ENCODE measurements around the gene LRRC75B. TPM values are rescaled to one million over a fixed set of nuclear protein-coding genes. Genes with fewer than 3 reads are reported as not detected.

The LRRC75B gene
- total and polyA plus RNA-seq, 2 of the 13 experiments (the other 11 are each of a cell fraction or from before 2014, with no cell fraction given) = 11.8 to 34.8 TPM

DNA sequence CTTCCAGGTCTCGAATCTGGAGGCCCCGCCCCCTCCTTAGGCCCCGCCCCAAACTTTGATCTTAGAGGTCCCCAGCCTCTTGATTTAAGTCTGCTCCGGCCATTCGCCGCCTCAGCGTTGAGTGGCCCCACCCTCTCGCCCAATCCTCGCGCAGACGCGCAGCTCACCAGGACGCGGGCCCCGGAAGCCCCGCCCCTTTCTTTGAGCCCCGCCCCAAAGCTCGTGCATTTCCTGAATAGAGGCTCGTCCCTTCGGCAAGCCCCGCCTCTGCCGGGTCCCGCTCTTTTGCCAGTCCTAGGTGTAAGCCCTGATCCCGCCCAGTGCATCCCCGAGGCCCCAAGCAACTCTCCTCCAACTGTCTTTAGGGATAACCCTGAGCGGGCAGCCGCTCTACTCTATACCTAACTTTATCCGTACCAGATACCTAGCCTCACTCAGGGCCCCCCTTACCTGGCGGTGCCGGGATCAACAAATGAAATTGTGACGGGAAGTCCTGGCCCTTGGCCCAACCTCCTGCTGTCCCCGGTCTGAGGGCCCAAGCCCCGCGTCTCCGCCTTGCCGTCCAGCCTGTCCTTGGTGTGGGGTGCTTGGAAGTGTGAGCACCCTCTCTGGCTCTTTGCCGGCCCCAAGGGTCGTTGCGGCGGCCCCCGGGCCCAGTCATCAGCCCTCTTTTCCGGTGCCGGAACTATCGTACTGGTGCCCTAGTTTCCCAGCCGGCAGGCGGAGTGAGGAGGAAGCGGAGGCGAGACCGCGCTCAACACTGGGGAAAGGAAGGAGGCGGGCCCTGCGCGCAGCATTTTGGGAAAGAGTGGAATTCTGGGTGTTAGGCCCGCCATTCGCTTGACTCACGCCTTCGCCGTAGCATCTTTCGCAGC is 37.5 kb downstream of the LRRC75B start, which contains the start of gene SNRPD3 (continued):
- peak; percentile 84 for TF ChIP-seq GMEB1 (CRISPR knock-in tag; IDR thresholded peaks at IDR 0.05; ENCODE audit: borderline replicate concordance)
- TF ChIP-seq PAF1 (CRISPR knock-in tag; IDR thresholded peaks at IDR 0.05) = no peak
- no peak for TF ChIP-seq ZNF468 (CRISPR knock-in tag; IDR thresholded peaks at IDR 0.05)
- TF ChIP-seq ZNF770 (CRISPR knock-in tag; IDR thresholded peaks at IDR 0.05) = peak; percentile 66; the same call in 1 of the 2 replicates
- TF ChIP-seq U2AF1 (optimal IDR thresholded peaks at IDR 0.05; ENCODE audit: low read depth, low read length) = peak; percentile 94
- TF ChIP-seq, protein P1, sequence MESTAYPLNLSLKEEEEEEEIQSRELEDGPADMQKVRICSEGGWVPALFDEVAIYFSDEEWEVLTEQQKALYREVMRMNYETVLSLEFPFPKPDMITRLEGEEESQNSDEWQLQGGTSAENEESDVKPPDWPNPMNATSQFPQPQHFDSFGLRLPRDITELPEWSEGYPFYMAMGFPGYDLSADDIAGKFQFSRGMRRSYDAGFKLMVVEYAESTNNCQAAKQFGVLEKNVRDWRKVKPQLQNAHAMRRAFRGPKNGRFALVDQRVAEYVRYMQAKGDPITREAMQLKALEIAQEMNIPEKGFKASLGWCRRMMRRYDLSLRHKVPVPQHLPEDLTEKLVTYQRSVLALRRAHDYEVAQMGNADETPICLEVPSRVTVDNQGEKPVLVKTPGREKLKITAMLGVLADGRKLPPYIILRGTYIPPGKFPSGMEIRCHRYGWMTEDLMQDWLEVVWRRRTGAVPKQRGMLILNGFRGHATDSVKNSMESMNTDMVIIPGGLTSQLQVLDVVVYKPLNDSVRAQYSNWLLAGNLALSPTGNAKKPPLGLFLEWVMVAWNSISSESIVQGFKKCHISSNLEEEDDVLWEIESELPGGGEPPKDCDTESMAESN (CRISPR knock-in tag; conservative IDR thresholded peaks at IDR 0.05) = peak; percentile 87
- TF ChIP-seq THYN1 (CRISPR knock-in tag; IDR thresholded peaks at IDR 0.05; ENCODE audit: borderline replicate concordance, low read depth) = no peak
- TF ChIP-seq ZNF367 (CRISPR knock-in tag; IDR thresholded peaks at IDR 0.05; ENCODE audit: borderline replicate concordance) = no peak
- TF ChIP-seq NAIF1 (CRISPR knock-in tag; IDR thresholded peaks at IDR 0.05; ENCODE audit: borderline replicate concordance) = peak; percentile 98
- peak; percentile 94 for TF ChIP-seq ZGPAT (CRISPR knock-in tag; IDR thresholded peaks at IDR 0.05)
- no peak for TF ChIP-seq SP140L (CRISPR knock-in tag; IDR thresholded peaks at IDR 0.05; ENCODE audit: borderline replicate concordance)
- no peak for TF ChIP-seq FOXK2 (IDR thresholded peaks at IDR 0.05)
- TF ChIP-seq, protein P2, sequence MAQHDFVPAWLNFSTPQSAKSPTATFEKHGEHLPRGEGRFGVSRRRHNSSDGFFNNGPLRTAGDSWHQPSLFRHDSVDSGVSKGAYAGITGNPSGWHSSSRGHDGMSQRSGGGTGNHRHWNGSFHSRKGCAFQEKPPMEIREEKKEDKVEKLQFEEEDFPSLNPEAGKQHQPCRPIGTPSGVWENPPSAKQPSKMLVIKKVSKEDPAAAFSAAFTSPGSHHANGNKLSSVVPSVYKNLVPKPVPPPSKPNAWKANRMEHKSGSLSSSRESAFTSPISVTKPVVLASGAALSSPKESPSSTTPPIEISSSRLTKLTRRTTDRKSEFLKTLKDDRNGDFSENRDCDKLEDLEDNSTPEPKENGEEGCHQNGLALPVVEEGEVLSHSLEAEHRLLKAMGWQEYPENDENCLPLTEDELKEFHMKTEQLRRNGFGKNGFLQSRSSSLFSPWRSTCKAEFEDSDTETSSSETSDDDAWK (CRISPR knock-in tag; IDR thresholded peaks at IDR 0.05) = no peak
- TF ChIP-seq MIER3 (CRISPR knock-in tag; IDR thresholded peaks at IDR 0.05; ENCODE audit: borderline replicate concordance) = peak; percentile 91
- peak; percentile 53; the same call in 1 of the 2 replicates for TF ChIP-seq ZBTB43 (CRISPR knock-in tag; conservative IDR thresholded peaks at IDR 0.05)
- TF ChIP-seq SMAD1 (CRISPR knock-in tag; IDR thresholded peaks at IDR 0.05; ENCODE audit: borderline replicate concordance, low read depth) = 0 out of 2 replicates have a peak, but pooled peaks have one; percentile 72

Data from HepG2 (cell line).